IMR-90 (cell line): ENCODE data around the gene LRRC14B. TPM values are rescaled to one million over a fixed set of nuclear protein-coding genes. Genes with fewer than 3 reads are reported as not detected.
A peak's percentile ranks its signal among the peaks of the same experiment; 100 is the strongest.

Source experiments
- ATAC-seq: fragments of 200-7000 bp; cut with Tn5 transposase; 2 replicates; pipeline ENCODE4 v1.9.1; 2020; ENCODE audit warnings: low read depth, mild to moderate bottlenecking, moderate library complexity
- BruUV-seq: library from RNA; stranded (reverse); fragments of 400-500 nt; replicated peaks from 2 replicates; lab custom pipeline; 2021; lab: Mats Ljungman, UMichigan
- CTCF ChIA-PET: fragments of 300-600 bp; formaldehyde crosslinking; extraction: SDS; loops from one replicate; lab custom pipeline; 2021; ENCODE audit warnings: antibody characterized with exemption; lab: Yijun Ruan, JAX
- POLR2A ChIA-PET: fragments of 300-600 bp; sonication (Branson Sonifier 250); formaldehyde crosslinking; loops from one replicate; lab custom pipeline; 2022; ENCODE audit warnings: antibody characterized with exemption; ENCODE audit not compliant: unreplicated experiment; lab: Charles Lee
- DNase-seq: peaks from one replicate; pipeline ENCODE4 v3.0.0; 2013
- H2AFZ ChIP-seq: replicated peaks from 2 replicates; pipeline ENCODE3; 2013; ENCODE audit warnings: low read length, mild to moderate bottlenecking; ENCODE audit not compliant: poor library complexity
- H2AK5ac ChIP-seq: 2 replicates; pipeline ENCODE4 v1.6.1; 2013; ENCODE audit warnings: low read depth, low read length, inconsistent platforms
- H2AK9ac ChIP-seq: replicated peaks from 2 replicates; pipeline ENCODE3; 2013; ENCODE audit warnings: mild to moderate bottlenecking, low read depth, low read length, moderate library complexity; ENCODE audit not compliant: poor library complexity
- H2BK120ac ChIP-seq: 2 replicates; pipeline ENCODE4 v1.6.1; 2013; ENCODE audit warnings: low read depth, low read length, inconsistent platforms
- H2BK15ac ChIP-seq: 3 replicates; pipeline ENCODE4 v1.6.1; 2013; ENCODE audit warnings: low read depth, low read length, inconsistent platforms
- H2BK20ac ChIP-seq: 2 replicates; pipeline ENCODE4 v1.6.1; 2013; ENCODE audit warnings: low read depth, mild to moderate bottlenecking, inconsistent platforms, low read length, moderate library complexity
- H2BK5ac ChIP-seq: 2 replicates; pipeline ENCODE4 v1.6.1; 2013; ENCODE audit warnings: mild to moderate bottlenecking, low read depth, low read length, inconsistent platforms; ENCODE audit not compliant: poor library complexity, severe bottlenecking
- H3K14ac ChIP-seq: replicated peaks from 2 replicates; pipeline ENCODE4 v1.6.1; 2013; ENCODE audit warnings: low read depth, low read length, inconsistent platforms
- H3K18ac ChIP-seq: 2 replicates; pipeline ENCODE4 v1.6.1; 2013; ENCODE audit warnings: low read depth, low read length, control low read depth
- H3K23ac ChIP-seq: 2 replicates; pipeline ENCODE4 v1.6.1; 2013; ENCODE audit warnings: low read depth, low read length, inconsistent platforms
- H3K27ac ChIP-seq: 2 replicates; pipeline ENCODE4 v1.5.1; 2013; ENCODE audit warnings: mild to moderate bottlenecking, control low read depth, low read length; ENCODE audit not compliant: insufficient read depth
- H3K27me3 ChIP-seq: 2 replicates; pipeline ENCODE4 v1.6.1; 2013; ENCODE audit warnings: low read length; ENCODE audit not compliant: control insufficient read depth, insufficient read depth
- H3K36me3 ChIP-seq: 2 replicates; pipeline ENCODE4 v1.6.1; 2013; ENCODE audit warnings: low read length, mixed read lengths; ENCODE audit not compliant: control insufficient read depth, insufficient read depth
- H3K4ac ChIP-seq: 2 replicates; pipeline ENCODE4 v1.6.1; 2013; ENCODE audit warnings: low read depth, low read length, inconsistent platforms
- H3K4me1 ChIP-seq: 2 replicates; pipeline ENCODE4 v1.6.1; 2013; ENCODE audit warnings: low read length, mixed read lengths; ENCODE audit not compliant: control insufficient read depth, insufficient read depth
- H3K4me2 ChIP-seq: 2 replicates; pipeline ENCODE4 v1.6.1; 2013; ENCODE audit warnings: low read depth, mild to moderate bottlenecking, control low read depth, low read length, moderate library complexity
- H3K4me3 ChIP-seq: 2 replicates; pipeline ENCODE4 v1.5.1; 2013; ENCODE audit warnings: low read depth, mild to moderate bottlenecking, control low read depth, low read length, moderate library complexity; ENCODE audit not compliant: insufficient read depth
- H3K56ac ChIP-seq: 2 replicates; pipeline ENCODE4 v1.6.1; 2013; ENCODE audit warnings: low read length, inconsistent platforms; ENCODE audit not compliant: insufficient read depth; ENCODE audit errors: extremely low read depth
- H3K79me1 ChIP-seq, 2 experiments: 2 replicates each; pipeline ENCODE4 v1.6.1; 2013; ENCODE audit warnings: low read length in 2 of 2, inconsistent platforms in 1 of 2, low read depth in 1 of 2
- H3K9ac ChIP-seq: 2 replicates; pipeline ENCODE4 v1.6.1; 2013; ENCODE audit warnings: low read depth, low read length, control low read depth
- H3K9me1 ChIP-seq: 2 replicates; pipeline ENCODE4 v1.6.1; 2013; ENCODE audit warnings: low read length, inconsistent platforms; ENCODE audit not compliant: insufficient read depth
- H3K9me3 ChIP-seq: 2 replicates; pipeline ENCODE4 v1.6.1; 2013; ENCODE audit warnings: low read length; ENCODE audit not compliant: control insufficient read depth, insufficient read depth
- H4K20me1 ChIP-seq: 2 replicates; pipeline ENCODE4 v1.6.1; 2013; ENCODE audit warnings: low read length, inconsistent platforms; ENCODE audit not compliant: insufficient read depth
- H4K5ac ChIP-seq: 2 replicates; pipeline ENCODE4 v1.6.1; 2013; ENCODE audit warnings: mild to moderate bottlenecking, low read depth, low read length, control low read depth
- H4K8ac ChIP-seq, 2 experiments: 2 replicates each; pipeline ENCODE4 v1.6.1; 2013; ENCODE audit warnings: low read depth in 2 of 2, low read length in 2 of 2, control low read depth in 1 of 2, inconsistent platforms in 1 of 2
- H4K91ac ChIP-seq: 2 replicates; pipeline ENCODE4 v1.6.1; 2013; ENCODE audit warnings: low read depth, low read length, inconsistent platforms; ENCODE audit not compliant: insufficient read depth
- MXI1 ChIP-seq: IDR thresholded peaks from 2 replicates; pipeline ENCODE4 v1.6.1; 2012; ENCODE audit warnings: low read depth, mild to moderate bottlenecking, low read length, moderate library complexity, borderline replicate concordance
- RCOR1 ChIP-seq: IDR thresholded peaks from 2 replicates; pipeline ENCODE4 v1.6.1; 2012; ENCODE audit warnings: mild to moderate bottlenecking, low read length, improper control_type of control experiment; ENCODE audit not compliant: insufficient replicate concordance
- USF2 ChIP-seq: fragments of 150-350 bp; IDR thresholded peaks from 2 replicates; pipeline ENCODE4 v1.6.1; 2017; ENCODE audit warnings: mild to moderate bottlenecking, antibody characterized with exemption, low read length, low read depth
- WGBS, 2 experiments: methylation state at CpG; one replicate each; pipeline versions ENCODE4 v1.1.5 to v1.1.7; 2013; ENCODE audit warnings: missing lambda C conversion rate in 2 of 2; ENCODE audit not compliant: insufficient read length in 1 of 2; ENCODE audit errors: extremely low coverage in 2 of 2; 5-methylcytosine and 5-hydroxymethylcytosine counted together
- dilution Hi-C: fragments of 300-500 bp; cut with HindIII; formaldehyde crosslinking; loops from one replicate; pipeline ENCODE4 v1.14.3; 2018; ENCODE audit warnings: low sequenced_read_pairs; ENCODE audit not compliant: unreplicated experiment
- in situ Hi-C: fragments of 300-500 bp; cut with MboI; formaldehyde crosslinking; loops from 3 replicates; pipeline ENCODE4 v1.14.3; 2019; ENCODE audit warnings: low sequenced_read_pairs, inconsistent platforms, mixed read lengths
- intact Hi-C: fragments of 100-400 bp; cut with micrococcal nuclease; formaldehyde crosslinking; loops from 2 replicates; pipeline ENCODE4 v1.10.0; 2022
- polyA plus RNA-seq, 3 experiments: library from polyadenylated mRNA; depleted of rRNA; stranded (reverse); fragments of >200 nt; gene quantifications; 2 replicates each; pipeline ENCODE4 v1.2.3, GENCODE V29; 2012; ENCODE audit warnings: low replicate concordance in 1 of 3
- total RNA-seq: library from RNA; depleted of rRNA; stranded (reverse); fragments of >200 nt; gene quantifications from 2 replicates; pipeline ENCODE4 v1.2.3, GENCODE V29; 2012

Gene LRRC14B
- total and polyA plus RNA-seq, 2 of the 4 experiments (the other 2 are of a cell fraction) = not detected

DNA sequence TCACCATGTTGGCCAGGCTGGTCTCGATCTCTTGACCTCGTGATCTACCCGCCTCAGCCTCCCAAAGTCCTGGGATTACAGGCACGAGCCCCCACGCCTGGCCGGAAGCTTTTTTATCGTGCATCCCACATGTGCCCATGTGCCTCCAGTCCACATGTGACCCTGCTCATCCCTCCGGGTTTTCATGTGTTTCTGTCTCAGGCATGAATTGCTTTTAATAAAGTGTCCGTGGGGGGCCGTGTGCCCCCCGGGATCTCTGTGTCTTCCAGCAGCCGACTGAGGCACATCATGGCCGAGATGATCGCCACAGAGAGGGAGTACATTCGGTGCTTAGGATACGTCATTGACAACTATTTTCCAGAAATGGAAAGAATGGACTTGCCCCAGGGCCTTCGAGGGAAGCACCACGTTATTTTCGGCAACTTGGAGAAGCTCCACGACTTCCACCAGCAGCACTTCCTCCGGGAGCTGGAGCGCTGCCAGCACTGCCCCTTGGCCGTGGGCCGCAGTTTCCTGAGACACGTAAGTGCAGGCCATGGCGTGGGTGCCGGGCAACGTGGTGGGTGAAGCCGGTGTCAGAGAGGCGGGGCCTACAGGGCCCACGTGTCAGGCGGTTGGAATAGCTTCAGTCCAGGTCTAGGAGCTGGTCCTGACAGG lies 22.1 kb upstream of the LRRC14B start:
- peak overlapping the region; percentile 96 for H3K4ac ChIP-seq
- POLR2A ChIA-PET = no interaction called here

More for the DNA sequence above, 22.1 kb upstream of the LRRC14B start:
- Histone ChIP-seq H3K27me3 (0 out of 2 replicates have a peak, but pooled peaks cover 3% of the 10 kb centered on the region), H4K20me1 (no peaks in the 10 kb centered on the region), H4K91ac (peak overlapping the region; percentile 92), H3K9me1 (peaks cover 24% of the 10 kb centered on the region; the same call in 1 of the 2 replicates), H3K4me2 (no peak overlapping the region), H3K18ac (peak overlapping the region; percentile 74), H2AK9ac (peak overlapping the region; percentile 94), H3K4me3 (no peak overlapping the region), H4K8ac (peak overlapping the region; percentile 67 to 81), H3K9me3 (no peaks in the 10 kb centered on the region), H3K79me1 (no peaks in the 10 kb centered on the region; a peak in 1 of 4 replicates), H3K4me1 (peaks cover 19% of the 10 kb centered on the region), H2BK120ac (peak overlapping the region; percentile 89), H2AK5ac (peak overlapping the region; percentile 98), H3K9ac (no peak overlapping the region), H4K5ac (peak overlapping the region; percentile 67), H2BK5ac (peak overlapping the region; percentile 80), H2AFZ (peak overlapping the region; percentile 66), H2BK20ac (peak overlapping the region; percentile 91), H3K36me3 (no peaks in the 10 kb centered on the region), H3K27ac (peak overlapping the region; percentile 68), H3K23ac (peak overlapping the region; percentile 50; the same call in 1 of the 2 replicates), H3K56ac (peak overlapping the region; percentile 19; the same call in 1 of the 2 replicates), H3K14ac (peak overlapping the region; percentile 74), H2BK15ac (peak overlapping the region; percentile 95; the same call in 2 of the 3 replicates)
- CTCF ChIA-PET = interaction anchor here (3.2 kb wide), 1 partner anchor 19 kb away, joined by 19 read pairs; no protein-coding TSS in a partner anchor
- DNase-seq (peak; percentile 83), ATAC-seq (no peak)
- dilution Hi-C loops = no loop called here
- in situ Hi-C loops = no loop called here
- TF ChIP-seq RCOR1 (no peak), MXI1 (no peak), USF2 (peak; percentile 61)
- intact Hi-C loops = no loop called here
- 67% methylated on average over 14 of the region's 32 CpGs; no CpG with 5 or more reads in 1 of the 2 experiments for WGBS, 2 experiments
- BruUV-seq = no TSS peak
